Cardiac muscle cell (in vitro differentiated cells and primary cell): ENCODE data around the gene SDF4. TPM values are rescaled to one million over a fixed set of nuclear protein-coding genes. Genes with fewer than 3 reads are reported as not detected.

Experiments
- DNase-seq, 2 donors: peaks; one replicate each; pipeline versions ENCODE4 v3.0.0 to v3.0.0-alpha.2; 2010 to 2017; ENCODE audit warnings: low read depth in 1 of 2, low spot score in 1 of 2
- H3K27ac ChIP-seq: fragments of 200-600 bp; sonication (generic); 2 replicates; pipeline ENCODE4 v1.5.1; 2016
- H3K27me3 ChIP-seq: fragments of 200-600 bp; sonication (generic); 2 replicates; pipeline ENCODE4 v1.6.0; 2016; ENCODE audit warnings: control low read depth
- H3K36me3 ChIP-seq: fragments of 200-600 bp; sonication (generic); 2 replicates; pipeline ENCODE4 v1.5.1; 2016; ENCODE audit warnings: control low read depth
- H3K4me1 ChIP-seq: fragments of 200-600 bp; sonication (generic); 2 replicates; pipeline ENCODE4 v1.8.1; 2017; ENCODE audit warnings: low read depth, mild to moderate bottlenecking, mixed run types
- H3K4me3 ChIP-seq: fragments of 200-600 bp; sonication (generic); 2 replicates; pipeline ENCODE4 v1.5.1; 2016; ENCODE audit warnings: mild to moderate bottlenecking
- H3K9me3 ChIP-seq: fragments of 200-600 bp; sonication (generic); 2 replicates; pipeline ENCODE4 v1.5.1; 2017; ENCODE audit warnings: low read depth, mild to moderate bottlenecking, control low read depth
- polyA plus RNA-seq: library from polyadenylated mRNA; unstranded; fragments of >200 nt; fragmentation: Nextera tagmentation; extraction: Ambion mirVana; gene quantifications from 2 replicates; pipeline ENCODE4 v1.2.1, GENCODE V29; 2016
- total RNA-seq: library from RNA; depleted of rRNA; stranded (reverse); fragments of >200 nt; gene quantifications from 2 replicates; pipeline ENCODE4 v1.2.3, GENCODE V29; 2016
- TF ChIP-seq, protein P1 (sequence below): IDR thresholded peaks from 2 replicates; pipeline ENCODE4 v1.5.1; 2012; ENCODE audit warnings: low read depth, mild to moderate bottlenecking, low read length

Gene SDF4
- total and polyA plus RNA-seq, 2 experiments from 2014 or later = 148 to 180 TPM

DNA sequence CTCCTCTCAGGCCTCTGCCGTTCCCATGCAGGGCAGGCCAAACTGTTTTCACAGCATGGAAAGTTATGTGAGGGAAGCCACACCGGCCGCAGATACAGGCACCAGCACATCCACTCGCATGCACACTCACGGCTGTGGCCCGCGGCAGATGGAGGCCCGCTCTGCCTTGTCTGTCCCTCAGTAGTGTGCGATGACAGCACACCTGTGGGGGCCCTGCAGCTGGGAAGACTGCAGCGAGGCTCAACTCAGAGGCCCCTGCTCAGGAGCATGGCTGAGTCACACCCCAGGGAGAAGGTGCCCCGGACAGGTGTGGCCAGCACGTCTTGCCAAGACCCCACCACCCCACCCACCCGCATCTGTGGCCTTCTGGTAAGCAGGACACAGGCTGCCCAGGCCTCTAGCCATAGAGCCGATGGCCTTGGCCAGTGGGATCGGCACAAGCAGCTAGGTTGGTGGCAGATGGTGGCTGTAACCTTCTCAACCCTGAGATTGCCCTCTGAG lies 43.2 kb upstream of the SDF4 start:
- TF ChIP-seq, protein P1, sequence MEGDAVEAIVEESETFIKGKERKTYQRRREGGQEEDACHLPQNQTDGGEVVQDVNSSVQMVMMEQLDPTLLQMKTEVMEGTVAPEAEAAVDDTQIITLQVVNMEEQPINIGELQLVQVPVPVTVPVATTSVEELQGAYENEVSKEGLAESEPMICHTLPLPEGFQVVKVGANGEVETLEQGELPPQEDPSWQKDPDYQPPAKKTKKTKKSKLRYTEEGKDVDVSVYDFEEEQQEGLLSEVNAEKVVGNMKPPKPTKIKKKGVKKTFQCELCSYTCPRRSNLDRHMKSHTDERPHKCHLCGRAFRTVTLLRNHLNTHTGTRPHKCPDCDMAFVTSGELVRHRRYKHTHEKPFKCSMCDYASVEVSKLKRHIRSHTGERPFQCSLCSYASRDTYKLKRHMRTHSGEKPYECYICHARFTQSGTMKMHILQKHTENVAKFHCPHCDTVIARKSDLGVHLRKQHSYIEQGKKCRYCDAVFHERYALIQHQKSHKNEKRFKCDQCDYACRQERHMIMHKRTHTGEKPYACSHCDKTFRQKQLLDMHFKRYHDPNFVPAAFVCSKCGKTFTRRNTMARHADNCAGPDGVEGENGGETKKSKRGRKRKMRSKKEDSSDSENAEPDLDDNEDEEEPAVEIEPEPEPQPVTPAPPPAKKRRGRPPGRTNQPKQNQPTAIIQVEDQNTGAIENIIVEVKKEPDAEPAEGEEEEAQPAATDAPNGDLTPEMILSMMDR = no peak
- H3K27me3 ChIP-seq = no peaks in the 10 kb centered on the region
- no peak overlapping the region for H3K4me3 ChIP-seq
- peaks cover 19% of the 10 kb centered on the region for H3K4me1 ChIP-seq
- no peaks in the 10 kb centered on the region for H3K36me3 ChIP-seq
- H3K9me3 ChIP-seq = no peaks in the 10 kb centered on the region
- no peak overlapping the region for H3K27ac ChIP-seq
- DNase-seq = no peak

DNA sequence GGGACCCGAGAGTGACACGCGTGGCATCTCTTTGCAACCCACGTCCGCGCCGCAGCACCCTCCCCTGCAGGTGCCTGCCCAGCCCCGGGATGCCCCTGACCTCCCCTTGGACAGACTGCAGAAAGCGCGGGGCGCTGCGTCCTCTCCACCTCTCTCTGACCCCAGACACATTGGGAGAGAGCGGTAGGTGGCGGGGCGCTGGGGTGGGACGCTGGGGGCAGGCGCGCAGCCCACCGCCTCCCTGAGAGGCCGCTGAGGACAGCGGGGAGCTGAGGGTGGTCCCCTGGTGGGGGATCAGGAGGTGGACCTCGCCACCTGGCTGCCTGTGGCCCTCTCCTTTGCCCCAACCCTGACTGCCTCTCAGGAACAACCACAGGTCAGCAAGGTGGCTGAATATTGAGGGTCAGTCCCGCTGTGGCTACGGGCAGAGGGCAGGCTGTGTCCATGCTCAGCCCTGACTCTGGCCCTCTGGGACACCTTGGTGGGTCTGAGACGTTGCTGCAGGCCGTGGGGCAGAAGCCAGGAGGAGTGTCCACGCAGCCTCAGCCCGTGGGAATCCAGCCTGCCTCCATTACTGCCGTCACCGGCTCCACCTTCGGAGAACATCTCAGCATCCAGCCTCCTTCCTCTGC lies 42.6 kb upstream of the SDF4 start:
- Histone ChIP-seq H3K27me3 (no peaks in the 10 kb centered on the region), H3K36me3 (no peaks in the 10 kb centered on the region), H3K9me3 (no peaks in the 10 kb centered on the region), H3K27ac (peak overlapping the region; percentile 56), H3K4me1 (peaks cover 19% of the 10 kb centered on the region), H3K4me3 (peak overlapping the region; percentile 77)
- TF ChIP-seq, protein P1 = no peak
- no peak for DNase-seq

DNA sequence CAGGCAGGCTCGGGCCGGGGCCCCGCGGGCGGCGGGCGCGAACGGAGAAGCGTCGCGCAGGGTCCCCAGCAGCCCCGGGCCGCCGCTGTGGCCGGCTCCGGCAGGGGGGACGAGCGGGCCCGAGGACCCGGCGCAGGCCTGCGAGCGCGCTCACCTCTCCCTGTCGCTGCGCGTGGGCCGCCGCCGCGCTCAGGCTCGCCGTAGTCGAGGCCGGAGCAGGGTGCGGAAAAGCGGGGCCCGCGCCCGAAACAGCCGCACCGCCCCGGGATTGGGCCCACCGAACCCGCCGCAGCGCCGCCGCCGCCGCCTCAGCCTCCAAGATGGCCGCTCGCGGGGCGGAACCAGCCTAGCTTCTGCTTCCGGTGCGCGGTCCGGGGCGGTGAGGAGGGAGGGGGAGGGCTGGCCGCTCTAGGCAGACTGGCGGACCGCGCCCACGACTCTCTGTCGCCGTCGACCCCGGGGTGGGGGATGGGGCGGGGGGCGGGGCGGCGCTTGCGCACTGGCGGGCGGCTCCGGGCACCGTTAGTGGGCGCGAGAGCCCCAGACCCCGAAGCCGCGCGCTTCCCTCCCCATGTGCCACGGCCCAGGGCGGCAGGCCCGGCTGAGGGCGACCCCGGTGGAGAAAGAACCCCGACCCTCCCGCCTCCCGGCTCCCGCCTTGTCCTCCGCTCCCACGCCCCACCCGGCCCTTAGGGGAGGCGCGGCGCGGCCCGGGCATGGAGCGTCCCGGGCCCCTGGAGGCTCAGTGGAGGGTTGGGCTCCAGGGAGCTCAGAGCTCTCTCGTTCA lies 41.9 kb upstream of the SDF4 start, which contains the start of gene UBE2J2:
TSS of gene UBE2J2 (minus strand) at position 343 of the 787 bp plus-strand sequence. CDS start 5,862 bp downstream, outside the sequence.
- Histone ChIP-seq H3K4me3 (peak within 1 kb of the TSS; percentile 77), H3K27ac (peak within 1 kb of the TSS; percentile 92), H3K9me3 (no peaks in the 10 kb centered on the region), H3K27me3 (no peaks in the 10 kb centered on the region), H3K4me1 (peaks cover 19% of the 10 kb centered on the region), H3K36me3 (no peaks in the 10 kb centered on the region)
- peak; percentile 95 to 96 for DNase-seq
- TF ChIP-seq, protein P1 = no peak

DNA sequence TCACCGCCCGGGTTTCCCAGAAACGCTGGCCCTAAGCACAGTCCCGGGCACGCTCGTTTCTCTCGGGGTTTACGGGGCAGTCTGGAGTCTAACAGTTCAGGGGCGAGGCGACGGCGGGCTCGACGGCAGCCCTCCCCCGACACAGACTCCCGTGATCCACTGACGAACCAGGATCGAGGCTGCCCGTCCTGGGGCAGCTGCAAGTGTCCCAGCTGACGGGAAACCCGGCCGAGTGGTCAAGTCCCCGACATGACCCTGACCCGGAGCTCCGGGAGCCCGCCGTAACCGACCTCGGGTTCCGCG lies 41.4 kb upstream of the SDF4 start:
- Histone ChIP-seq H3K27ac (peak overlapping the region; percentile 92), H3K36me3 (no peaks in the 10 kb centered on the region), H3K4me3 (peak overlapping the region; percentile 77), H3K27me3 (no peaks in the 10 kb centered on the region), H3K9me3 (no peaks in the 10 kb centered on the region), H3K4me1 (peaks cover 19% of the 10 kb centered on the region)
- peak in 1 of 2 donors; percentile 42 for DNase-seq
- TF ChIP-seq, protein P1 = no peak

DNA sequence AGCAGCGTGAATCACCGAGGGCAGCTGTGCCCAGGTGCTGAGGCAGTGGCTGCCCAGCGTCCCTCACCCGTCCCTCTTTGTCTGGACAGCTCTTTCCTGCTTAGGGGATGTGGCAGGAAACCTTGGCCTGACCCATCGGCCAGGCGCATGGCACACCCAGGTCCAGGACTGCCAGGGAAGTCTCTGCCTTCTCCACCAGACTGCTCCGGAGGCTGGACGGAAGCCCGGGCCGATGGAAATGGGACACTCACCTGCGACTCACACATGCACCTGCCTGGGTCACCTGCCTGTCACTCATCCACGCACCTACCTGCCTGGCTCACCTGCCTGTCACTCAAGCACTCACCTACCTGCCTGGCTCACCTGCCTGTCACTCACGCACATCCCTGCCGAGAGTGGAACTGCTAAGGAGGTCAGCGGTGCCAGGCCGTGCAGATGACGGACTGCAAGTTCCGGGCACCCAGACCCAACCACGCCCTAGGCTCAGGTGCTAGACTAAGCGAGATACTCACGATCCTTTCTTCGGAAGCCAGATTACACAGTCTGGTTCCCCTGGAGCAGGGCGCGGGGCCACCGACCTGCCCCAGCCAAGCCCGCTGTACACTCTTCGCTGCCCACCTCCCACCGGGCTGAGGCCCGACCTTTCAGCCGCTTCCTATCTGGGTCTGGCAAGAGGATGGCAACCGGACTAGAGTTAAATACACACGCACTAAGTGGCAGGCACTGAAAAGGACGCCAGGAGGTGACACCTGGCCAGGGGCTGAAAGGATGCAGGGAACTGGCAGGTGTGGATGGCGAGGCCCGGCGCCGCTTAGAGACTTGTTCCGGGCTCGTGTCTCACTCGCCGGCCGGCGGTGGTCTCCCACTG lies 40.8 kb upstream of the SDF4 start:
- Histone ChIP-seq H3K27me3 (no peaks in the 10 kb centered on the region), H3K36me3 (no peaks in the 10 kb centered on the region), H3K9me3 (no peaks in the 10 kb centered on the region), H3K4me1 (peaks cover 19% of the 10 kb centered on the region), H3K4me3 (peak overlapping the region; percentile 77), H3K27ac (peak overlapping the region; percentile 92)
- TF ChIP-seq, protein P1 = no peak
- no peak for DNase-seq
